Measurements from ENCODE around the gene TNF.
A peak's percentile ranks its signal among the peaks of the same experiment; 100 is the strongest.

TNF gene

GRCh38 chr6:31544676-31545075 is 30.7 kb upstream of the TNF start:
- no peak for DNase-seq (ENCODE audit: low spot score)

GRCh38 chr6:31545291-31545690 is 30.1 kb upstream of the TNF start:
- no peak for DNase-seq (ENCODE audit: low spot score)

DNA sequence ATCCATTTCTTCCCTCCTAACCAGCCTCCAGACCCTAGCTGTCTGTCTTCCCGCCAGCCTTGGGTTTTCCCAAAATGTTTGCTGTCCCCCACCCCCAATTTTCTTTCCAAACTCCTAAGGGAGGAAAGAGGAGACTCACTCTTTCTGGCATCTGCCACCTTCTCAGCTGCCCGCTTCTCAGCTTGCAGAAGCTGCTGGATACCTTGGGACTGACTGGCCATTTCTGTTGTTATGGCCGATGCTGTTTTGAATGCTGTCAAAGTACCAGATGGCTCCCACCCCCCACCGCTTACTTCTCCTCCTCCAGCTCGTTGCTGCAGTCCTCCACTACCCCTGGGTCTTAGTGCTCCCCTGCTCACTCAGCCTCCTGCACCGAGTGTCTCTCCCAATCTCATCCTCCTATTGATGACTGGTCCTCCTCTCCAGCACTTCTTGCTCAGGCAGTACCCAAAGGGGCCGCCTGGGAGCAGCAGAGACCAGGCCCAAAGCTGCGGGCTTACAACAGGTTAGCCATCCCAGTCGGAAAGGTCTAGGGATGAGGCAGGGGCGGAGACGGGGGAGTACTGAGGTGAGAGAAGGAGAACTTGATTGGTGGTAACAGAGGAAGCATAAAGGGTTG is 28.9 kb upstream of the TNF start, which contains the start of gene ATP6V1G2:
TSS of gene ATP6V1G2 (minus strand) at position 270 of the 619 bp plus-strand sequence. CDS start at position 221, 49 bp downstream.
- DNase-seq (ENCODE audit: low spot score): peak; percentile 96

- peak; percentile 99 for DNase-seq (ENCODE audit: low spot score)
Measured at GRCh38 chr6:31546958-31547726, 28.2 kb upstream of the TNF start, which contains the start of gene NFKBIL1. Gene NFKBIL1 (plus strand): TSS chr6:31547608. CDS start chr6:31547695, 87 bp downstream.

DNA sequence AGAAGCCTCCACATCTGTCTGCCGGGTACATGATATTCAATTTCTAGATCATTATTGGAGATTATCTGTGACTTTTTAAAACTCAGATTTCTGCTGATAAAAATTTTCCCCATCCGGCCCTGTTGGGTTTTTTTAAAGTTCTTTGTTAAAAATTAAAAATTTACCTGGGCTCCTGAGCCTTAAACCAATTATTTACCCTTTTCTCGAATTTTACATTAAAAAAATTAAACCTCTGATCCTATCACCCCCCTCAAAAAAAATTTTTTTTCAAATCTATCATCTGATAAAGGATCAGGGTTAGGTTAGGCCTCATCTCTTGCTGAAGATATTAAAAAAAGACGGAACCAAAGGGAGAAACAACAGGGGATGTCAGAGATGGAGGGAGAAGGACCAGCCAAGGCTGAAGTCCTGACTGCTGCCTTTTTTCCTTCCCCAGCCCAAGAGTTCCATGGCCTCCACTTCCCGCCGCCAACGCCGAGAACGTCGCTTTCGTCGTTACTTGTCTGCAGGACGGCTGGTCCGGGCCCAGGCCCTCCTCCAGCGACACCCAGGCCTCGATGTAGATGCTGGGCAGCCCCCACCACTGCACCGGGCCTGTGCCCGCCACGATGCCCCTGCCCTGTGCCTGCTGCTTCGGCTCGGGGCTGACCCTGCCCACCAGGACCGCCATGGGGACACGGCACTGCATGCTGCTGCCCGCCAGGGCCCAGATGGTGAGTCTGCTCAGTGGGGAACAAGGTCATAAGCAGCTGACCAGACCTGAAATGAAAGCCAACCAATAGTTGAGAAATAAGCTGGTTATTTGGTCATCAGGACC is 27.4 kb upstream of the TNF start:
- DNase-seq (ENCODE audit: low spot score): no peak

DNA sequence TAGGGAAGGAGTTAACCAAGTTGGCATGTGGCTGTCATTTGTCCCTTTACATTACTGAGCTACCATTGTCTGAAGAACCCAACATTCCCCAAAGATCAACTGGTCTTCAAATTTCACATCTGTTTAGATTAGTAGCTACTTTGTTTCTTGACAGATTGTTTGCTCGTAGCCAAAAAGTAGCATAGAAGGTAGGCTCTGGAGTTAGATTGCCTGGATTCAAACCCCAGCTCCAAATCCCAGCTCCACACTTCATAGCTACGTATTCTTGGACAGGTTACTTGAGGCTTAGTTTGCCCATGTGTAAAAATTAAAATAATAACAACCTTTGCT is 26.9 kb upstream of the TNF start:
- DNase-seq (ENCODE audit: low spot score): no peak

- DNase-seq (ENCODE audit: low spot score): peak; percentile 73
Measured at GRCh38 chr6:31551371-31551770, 24.0 kb upstream of the TNF start.

DNA sequence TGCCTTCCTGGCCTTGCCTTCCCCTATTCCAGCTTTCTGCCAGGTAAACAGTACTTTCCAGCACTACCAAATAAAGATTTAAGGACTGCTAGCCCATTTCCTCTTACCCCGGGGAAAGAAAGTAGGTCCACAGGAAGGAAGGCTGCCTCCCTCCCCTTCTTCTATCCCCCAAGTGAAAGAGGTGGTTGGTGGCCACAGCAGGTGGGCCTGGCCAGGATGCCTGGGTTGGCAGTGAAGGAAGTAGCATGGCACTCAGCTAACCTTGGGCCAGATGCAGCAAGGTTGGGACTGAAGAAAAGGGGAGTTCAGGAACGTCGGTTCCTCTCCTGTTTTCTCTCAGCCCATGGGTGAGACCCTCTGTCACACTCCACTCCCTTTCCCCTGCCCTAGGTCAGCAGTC is 19.1 kb upstream of the TNF start:
- DNase-seq (ENCODE audit: low spot score): no peak

DNA sequence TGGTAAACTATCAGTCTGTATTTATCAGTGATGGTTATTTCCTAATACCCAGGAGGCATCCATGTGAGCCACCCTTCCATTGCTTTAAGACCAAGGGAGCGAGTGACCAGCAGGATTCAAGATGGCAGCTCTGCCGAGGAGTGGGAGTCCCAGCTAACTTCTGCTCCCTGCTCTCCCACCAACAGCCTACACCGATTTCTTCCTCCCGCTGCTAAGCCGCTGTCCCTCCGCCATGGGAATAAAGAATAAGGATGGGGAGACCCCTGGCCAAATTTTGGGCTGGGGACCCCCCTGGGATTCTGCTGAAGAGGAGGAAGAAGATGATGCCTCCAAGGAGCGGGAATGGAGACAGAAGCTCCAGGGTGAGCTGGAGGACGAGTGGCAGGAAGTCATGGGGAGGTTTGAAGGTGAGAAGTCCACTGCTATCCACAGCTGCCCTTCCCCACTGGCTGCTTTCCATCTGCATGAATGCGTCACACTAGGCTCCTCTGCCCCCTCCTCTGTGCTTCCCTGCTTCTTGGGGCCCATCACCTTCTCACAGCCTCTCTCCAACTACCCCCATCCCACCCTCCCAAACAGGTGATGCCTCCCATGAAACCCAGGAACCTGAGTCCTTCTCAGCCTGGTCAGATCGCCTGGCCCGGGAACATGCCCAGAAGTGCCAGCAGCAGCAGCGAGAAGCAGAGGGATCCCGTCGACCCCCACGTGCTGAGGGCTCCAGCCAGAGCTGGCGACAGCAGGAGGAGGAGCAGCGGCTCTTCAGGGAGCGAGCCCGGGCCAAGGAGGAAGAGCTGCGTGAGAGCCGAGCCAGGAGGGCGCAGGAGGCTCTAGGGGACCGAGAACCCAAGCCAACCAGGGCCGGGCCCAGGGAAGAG is 17.7 kb upstream of the TNF start:
- DNase-seq (ENCODE audit: low spot score): no peak

GRCh38 chr6:31558318-31558625 is 17.1 kb upstream of the TNF start:
- no peak for DNase-seq (ENCODE audit: low spot score)

DNA sequence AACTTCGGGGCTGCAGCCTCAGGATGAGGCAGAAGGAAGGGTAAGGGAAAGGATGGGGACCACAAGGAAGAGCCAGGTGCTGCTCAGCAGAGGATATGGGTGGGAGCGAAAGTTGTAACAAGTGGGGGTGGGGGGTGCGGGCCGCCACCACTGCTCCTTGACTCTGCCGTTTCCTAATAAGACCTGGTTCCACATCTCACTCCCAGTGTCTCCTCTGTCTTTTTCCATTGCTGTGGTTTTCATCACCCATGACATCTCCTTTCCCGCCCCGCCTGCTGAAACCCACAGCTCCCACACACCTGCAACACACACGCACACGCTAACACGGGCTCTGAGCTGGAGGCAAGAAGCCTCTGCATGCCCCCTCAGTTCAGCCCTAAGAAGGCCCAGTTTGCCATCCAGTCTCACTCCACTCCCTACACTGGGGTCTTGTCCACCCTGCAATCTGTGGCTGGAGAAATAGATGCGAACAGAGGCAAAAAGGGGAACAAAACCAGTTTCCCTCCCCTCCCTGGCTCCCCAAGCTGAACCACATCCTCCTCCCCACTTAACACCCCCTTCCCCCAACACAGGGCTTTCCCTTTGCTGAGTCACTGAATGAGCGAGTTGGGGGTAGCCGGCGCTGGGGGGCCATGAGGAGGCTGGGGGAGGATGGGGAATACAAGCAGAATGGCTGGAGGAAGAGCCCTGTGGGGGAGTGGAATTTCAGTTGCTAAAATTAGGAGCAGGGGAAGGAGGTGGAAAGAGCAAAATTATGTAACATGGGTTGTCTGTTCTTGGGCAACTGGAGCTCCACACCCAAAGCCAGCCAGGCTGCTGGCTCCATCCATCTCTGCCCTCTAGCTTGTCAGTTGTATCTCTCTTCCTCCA is 16.5 kb upstream of the TNF start:
- peak; percentile 58 for DNase-seq (ENCODE audit: low spot score)

- DNase-seq (ENCODE audit: low spot score): no peak
Measured at GRCh38 chr6:31559606-31559957, 15.8 kb upstream of the TNF start.

- peak; percentile 63 for DNase-seq (ENCODE audit: low spot score)
Measured at GRCh38 chr6:31559958-31560696, 15.2 kb upstream of the TNF start.

- no peak for DNase-seq (ENCODE audit: low spot score)
Measured at GRCh38 chr6:31560697-31561058, 14.7 kb upstream of the TNF start.

DNA sequence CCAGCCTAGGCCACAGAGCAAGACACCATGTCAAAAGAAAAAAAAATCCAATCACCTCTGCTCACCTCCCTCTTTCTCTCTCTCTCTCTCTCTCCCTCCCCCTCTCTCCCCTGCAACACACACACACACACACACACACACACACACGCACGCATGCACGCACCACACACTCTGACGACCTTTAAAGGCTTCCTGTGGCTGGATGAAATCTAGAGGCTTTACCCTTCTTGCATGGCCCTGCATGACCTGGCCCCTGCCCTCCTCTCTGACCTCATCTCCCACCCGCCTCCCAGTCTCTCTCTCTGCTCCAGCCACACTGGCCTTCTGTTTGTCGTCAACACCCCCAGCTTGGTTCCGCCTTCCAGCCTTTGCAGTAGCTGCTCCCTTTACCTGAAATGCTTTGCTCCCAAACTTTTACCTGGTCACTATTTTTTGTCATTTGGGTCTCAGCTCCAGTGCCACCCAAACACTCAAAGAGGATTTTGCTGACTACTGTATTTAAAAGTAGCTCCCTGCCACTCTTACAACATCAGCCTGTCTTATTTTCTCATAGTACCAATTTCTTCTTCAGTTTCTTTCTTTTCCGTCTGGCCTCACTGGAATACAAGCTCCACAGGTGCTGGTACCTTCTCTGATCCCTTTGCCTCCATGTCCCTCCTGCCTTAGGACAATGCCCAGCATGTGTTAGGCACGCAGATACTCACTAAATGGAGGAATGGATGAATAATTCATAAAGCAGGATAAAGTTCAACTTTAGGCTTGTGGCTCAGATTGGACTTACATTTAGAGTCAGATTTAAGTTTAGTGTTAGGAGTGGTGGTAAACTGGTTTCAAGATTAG is 7.6 kb upstream of the TNF start:
- DNase-seq (ENCODE audit: low spot score): no peak

- no peak for DNase-seq (ENCODE audit: low spot score)
Measured at GRCh38 chr6:31568537-31568961, 6.8 kb upstream of the TNF start.

DNA sequence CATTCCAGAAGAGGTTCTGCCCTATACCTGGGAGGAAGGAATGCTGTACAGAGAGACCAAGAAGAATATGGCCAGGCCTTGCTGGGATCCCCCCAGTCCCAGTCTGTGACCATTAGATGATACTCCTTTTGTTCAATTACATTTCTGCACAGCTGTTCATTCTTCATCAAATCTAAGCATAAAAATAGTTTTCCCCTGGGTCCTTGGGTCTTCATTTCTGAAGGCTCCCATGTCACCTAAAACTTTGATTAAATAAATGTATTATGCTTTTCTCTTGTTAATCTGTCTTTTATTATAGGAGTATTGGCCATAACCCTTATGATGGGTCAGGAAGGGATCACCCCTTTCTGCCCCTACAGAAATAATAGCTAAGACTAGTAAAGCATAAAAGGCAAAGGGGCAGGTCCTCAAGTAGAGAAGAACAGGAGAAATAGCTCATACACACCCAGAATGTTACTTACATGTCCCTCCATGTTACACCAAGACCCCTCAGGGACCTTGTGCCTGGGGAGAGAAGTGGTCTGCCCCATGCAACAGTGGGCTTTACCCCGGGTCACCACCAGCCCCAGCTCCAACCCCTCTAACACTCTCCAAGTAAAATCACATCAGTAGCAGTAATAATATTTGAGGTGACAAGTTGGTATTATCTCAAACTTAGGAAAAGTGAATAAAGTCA is 5.4 kb upstream of the TNF start:
- no peak for DNase-seq (ENCODE audit: low spot score)

DNA sequence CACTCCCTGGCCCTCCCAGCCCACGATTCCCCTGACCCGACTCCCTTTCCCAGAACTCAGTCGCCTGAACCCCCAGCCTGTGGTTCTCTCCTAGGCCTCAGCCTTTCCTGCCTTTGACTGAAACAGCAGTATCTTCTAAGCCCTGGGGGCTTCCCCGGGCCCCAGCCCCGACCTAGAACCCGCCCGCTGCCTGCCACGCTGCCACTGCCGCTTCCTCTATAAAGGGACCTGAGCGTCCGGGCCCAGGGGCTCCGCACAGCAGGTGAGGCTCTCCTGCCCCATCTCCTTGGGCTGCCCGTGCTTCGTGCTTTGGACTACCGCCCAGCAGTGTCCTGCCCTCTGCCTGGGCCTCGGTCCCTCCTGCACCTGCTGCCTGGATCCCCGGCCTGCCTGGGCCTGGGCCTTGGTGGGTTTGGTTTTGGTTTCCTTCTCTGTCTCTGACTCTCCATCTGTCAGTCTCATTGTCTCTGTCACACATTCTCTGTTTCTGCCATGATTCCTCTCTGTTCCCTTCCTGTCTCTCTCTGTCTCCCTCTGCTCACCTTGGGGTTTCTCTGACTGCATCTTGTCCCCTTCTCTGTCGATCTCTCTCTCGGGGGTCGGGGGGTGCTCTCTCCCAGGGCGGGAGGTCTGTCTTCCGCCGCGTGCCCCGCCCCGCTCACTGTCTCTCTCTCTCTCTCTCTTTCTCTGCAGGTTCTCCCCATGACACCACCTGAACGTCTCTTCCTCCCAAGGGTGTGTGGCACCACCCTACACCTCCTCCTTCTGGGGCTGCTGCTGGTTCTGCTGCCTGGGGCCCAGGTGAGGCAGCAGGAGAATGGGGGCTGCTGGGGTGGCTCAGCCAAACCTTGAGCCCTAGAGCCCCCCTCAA is 3.1 kb upstream of the TNF start, which contains the start of gene LTA:
TSS of gene LTA (plus strand) at position 249 of the 871 bp plus-strand sequence. CDS start at position 703, 454 bp downstream.
- DNase-seq (ENCODE audit: low spot score): no peak

All from Ammon's horn (tissue), 1 donor.